ENCODE data around the gene FBLIM1.
A peak's percentile ranks its signal among the peaks of the same experiment; 100 is the strongest.

The FBLIM1 gene

DNA sequence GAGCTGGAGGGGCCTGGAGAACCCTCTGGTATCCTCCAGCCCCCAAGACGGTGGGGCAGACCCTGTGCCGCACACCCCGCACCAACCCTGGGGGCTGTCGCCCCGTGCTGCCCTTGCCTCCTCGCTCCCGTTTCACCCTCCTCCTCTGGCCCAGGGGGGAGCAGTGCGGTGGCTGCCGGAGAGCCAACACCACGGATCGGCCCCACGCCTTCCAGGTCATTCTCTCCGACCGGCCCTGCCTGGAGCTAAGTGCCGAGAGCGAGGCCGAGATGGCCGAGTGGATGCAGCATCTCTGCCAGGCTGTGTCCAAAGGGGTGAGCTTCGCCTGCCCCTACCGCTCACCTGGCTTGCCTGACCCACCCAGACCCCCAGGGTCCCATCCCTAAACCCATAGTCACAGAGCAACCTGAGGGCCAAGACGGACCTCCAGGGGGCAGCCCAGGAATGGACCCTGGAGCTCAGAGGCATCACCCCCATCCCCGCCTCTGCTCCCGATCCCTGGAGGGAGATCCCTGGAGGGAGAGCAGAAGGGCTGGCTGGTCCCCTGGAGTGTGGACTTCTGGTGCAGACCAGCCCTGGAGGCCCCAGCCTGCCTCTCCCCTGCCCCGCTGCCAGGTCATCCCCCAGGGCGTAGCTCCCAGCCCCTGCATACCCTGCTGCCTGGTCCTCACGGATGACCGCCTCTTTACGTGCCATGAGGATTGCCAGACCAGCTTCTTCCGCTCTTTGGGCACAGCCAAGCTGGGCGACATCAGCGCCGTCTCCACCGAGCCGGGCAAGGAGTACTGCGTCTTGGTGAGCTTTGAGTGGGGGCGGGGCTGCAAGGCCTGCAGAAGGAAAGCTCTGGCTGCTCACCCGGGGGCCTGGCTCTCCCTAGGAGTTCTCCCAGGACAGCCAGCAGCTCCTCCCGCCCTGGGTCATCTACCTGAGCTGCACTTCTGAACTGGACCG is 26.6 kb upstream of the FBLIM1 start:
- DNase-seq: no peak

DNA sequence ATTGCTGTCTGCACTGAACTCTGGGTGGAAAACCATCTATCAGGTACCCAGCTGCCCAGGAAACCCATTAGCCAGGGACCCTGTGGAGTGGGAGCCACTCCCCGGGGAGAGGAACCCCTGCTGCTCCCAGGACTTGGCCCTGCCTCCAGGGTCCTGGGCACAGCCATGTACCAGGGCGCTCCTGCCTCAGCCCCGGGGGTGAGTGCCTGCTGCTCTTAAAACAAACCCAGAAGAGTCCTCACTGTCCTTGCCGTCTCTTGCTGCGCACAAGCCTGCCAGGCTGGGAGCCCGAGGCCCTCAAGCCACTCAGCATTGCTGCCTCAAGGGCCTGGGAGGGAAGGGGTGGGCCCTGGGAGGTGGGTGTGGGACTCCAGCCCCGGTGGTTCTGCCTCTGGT is 25.9 kb upstream of the FBLIM1 start:
- DNase-seq: no peak

DNA sequence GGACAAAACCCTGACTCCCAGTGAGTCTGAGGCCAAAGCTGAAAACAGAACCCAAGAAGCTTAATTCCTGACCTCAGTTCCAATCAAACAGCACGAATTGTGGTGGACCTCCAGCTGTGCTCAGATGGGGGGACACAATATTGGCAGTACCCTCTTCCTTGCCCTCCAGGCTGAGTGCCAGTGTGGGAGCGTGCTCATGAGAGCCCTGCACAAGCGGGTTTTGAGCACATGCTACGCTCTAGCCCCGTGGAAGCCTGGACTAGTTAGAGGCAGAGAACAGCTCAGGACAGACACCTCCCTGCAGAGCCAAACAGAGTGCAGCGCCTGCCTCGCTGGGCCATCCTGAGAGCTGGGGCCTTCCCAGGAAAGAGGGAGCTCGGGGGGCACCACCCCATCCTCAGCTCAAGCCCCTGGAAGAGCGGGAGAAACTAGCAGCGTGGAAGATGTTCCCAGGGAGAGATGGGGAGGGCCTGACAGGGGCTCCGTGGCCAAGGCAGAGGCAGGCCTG is 25.3 kb upstream of the FBLIM1 start:
- no peak for DNase-seq

DNA sequence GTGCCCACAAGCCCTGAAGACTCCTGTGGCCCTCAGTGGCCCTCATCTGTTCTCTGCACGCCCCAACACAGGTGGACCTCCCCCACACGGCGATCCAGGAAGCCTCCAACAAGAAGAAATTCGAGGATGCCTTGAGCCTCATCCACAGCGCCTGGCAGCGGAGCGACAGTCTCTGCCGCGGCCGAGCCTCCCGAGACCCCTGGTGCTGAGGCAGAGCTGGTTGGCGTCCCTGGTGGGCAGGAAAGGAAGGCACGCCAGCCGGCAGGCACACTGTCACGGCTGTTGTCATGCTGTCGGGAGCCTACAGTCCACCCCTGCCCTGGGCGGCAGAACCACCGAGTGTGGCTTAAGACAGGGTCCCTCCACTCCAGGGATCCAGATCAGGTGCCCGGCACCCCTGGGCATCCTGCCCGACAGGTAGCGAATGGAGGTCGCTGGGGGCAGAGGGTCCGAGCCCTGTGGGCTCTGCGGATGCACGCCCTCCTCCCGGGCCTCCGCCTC is 24.8 kb upstream of the FBLIM1 start:
- no peak for DNase-seq

DNA sequence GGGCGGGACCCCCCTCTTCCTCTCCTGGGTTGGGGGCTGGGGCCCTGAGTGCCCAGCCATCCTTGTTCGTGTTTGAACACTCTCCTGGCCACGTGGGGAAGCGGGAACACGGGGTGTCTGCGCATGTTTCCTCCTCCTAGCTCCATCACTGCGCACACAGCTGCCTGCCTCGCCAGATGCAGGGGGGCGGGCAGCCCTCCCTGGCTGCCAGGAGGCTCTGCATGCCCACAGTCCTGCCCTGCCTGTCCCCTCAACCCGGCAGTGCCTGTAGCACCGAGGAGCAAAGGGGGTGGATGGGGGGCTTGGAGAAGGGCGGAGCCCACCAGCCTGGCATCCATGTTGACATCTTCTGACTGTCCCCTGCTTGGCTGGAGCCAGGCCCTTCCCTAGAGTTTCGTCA is 24.3 kb upstream of the FBLIM1 start:
- no peak for DNase-seq

DNA sequence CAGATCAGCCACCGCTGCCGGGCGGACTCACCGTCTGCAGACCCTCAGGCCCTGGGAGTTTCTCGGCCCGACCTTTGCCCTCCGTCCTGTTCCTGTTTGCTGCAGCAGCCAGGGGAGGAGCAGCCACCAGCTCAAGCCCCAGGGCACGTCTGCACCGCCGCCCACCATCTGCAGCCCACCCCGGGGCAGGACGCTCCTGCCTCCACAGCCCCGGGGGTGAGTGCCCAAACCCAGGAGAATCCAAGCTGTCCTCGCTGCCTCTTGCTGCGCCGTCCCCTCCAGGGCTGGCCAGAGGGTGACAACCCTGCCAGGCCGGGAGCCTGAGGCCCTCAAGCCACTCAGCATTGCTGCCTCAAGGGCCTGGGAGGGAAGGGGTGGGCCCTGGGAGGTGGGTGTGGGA is 23.7 kb upstream of the FBLIM1 start:
- no peak for DNase-seq

DNA sequence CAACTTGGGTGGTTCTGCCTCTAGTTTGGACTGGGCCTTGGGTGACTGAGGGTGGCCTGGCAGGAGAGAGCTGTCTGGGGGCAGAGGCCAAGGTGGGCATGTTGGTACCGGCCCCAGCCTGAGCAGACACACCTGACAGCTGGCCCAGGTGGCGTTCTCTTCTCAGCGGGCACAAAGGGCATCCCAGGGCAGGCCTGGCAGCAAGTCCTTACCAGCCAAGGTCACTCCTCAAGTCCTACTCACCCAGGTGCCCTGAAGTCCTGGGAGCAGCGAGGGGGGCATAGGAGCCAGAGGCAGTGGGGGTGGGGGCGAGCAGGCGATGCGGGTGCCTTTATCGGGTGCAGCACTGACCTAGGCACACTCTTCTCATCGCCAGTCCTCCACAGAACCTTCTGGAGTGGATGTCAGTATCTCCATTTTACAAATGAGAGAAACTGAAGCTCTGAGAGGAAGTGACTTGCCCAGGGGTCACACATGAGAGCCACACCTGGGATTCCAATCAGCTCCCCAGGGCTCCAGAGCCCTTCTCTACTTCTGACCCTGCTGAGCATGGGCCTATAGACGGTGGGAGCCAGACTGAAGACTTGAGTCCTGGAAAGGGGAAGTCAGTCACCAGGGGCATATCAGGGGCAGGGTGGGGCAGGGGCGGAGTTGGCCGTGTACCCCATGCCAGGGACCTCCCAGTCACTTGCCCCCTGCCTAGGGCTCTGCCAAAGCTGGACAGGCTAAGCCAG is 23.1 kb upstream of the FBLIM1 start:
- no peak for DNase-seq

DNA sequence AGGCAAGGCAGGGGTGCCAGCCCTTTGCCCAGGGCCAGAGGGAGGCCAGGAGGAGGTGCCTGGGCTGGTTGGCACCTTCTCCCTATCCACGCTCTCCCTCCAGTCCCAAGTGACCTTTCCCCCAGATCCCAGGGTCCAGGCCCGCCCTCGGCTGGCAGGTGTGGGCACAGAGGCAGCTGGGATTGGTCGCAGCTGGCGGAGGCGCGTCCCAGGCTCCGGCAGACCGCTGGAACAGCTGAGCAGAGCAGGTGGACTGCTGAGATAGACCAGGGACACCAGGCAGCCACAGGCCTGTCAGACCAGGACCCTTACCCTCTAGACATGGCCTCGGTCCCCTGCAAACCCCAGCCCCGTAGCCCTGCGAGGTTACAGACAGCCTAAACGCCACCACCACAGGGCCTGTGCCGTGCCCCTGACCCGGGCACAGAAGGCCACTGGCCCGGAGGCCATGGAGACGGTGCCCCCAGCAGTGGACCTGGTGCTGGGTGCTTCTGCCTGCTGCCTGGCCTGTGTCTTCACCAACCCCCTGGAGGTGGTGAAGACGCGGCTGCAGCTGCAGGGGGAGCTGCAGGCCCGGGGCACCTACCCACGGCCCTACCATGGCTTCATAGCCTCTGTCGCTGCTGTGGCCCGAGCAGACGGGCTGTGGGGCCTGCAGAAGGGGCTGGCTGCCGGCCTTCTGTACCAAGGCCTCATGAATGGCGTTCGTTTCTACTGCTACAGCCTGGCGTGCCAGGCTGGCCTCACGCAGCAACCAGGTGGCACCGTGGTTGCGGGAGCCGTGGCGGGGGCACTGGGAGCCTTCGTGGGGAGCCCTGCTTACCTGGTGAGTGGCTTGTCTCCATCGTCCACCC is 22.3 kb upstream of the FBLIM1 start, which contains the start of gene SLC25A34:
TSS of gene SLC25A34 (plus strand) at position 221 of the 854 bp plus-strand sequence. CDS start at position 449, 228 bp downstream.
- peak; percentile 72 for DNase-seq

DNA sequence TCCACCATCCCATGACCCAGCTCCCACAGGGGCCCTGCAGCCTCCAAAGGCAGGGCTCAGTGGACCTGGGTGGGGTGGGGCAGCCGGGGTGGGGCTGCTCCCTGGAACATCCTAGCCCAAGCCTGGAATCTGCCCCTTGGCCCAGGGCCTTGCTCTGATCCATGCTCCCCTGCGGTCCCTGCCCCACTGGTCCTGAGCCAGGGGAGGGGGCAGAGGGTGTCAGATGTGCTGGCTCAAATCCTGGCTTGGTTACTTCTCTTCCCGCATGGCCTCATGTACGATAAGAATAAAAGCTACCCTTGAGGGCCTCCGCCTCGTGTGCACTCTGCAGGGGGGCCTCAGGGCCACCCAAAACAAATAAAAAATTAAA is 21.7 kb upstream of the FBLIM1 start:
- no peak for DNase-seq

DNA sequence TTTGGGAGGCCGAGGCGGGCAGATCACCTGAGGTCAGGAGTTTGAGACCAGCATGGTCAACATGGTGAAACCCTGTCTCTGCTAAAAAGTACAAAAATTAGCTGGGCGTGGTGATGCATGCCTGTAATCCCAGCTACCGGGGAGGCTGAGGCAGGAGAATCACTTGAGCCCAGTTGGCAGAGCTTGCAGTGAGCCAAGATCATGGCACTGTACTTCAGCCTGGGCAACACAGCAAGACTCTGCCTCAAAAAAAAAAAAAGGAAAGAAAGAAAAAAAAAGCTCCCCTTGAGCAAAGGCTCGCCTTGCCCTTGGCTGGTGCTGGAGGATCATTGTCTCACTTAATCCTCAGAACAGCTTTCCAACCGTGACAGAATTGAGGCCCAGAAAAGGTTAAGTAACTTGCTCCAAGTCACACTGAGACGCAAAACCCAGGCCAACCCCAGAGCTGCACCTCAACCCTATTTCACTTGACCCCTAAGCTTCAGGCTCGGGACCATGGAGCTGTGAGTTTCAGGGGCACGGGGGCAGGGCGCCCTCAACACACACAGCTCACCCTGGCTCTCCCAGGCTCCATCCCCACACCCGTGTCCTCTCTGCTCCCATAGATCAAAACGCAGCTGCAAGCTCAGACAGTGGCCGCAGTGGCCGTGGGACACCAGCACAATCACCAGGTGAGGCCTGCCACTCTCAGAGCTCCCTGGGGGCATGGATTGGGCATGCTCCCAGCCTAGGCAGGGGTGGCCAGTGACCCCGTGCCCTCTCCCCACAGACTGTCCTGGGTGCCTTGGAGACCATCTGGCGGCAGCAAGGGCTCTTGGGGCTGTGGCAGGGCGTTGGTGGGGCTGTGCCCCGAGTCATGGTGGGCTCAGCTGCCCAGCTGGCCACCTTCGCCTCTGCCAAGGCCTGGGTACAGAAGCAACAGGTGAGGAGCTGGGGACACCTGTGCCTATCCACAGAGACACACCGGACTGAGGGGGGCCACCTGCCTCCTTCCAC is 21.0 kb upstream of the FBLIM1 start:
- no peak for DNase-seq

DNA sequence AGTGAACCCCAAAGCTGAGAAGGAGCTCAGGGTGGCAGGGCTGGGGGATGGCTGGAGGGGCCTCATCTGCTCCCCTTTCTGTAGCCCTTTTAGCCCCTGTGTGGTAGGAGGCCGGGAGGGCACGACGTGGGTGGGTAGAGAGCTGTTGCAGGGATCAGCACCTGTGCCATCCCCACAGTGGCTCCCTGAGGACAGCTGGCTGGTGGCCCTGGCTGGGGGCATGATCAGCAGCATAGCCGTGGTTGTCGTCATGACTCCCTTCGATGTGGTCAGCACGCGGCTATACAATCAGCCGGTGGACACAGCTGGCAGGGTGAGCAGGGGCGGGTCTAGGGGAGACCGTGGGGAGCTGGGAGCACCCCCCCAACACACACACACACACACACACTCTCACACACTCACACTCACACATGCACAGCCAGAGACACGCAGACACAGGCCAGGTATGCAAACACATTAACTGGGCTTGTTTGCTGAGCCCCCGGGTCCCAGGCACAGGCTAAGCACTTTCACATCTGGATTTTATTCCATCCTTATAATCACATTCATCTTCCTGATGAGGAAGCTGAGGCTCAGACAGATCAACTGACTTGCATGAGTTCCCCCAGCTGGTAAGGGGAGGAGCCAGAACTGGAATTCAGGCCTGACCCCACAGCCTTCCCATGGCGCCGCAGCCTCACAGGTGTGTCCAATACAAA is 20.0 kb upstream of the FBLIM1 start:
- no peak for DNase-seq

DNA sequence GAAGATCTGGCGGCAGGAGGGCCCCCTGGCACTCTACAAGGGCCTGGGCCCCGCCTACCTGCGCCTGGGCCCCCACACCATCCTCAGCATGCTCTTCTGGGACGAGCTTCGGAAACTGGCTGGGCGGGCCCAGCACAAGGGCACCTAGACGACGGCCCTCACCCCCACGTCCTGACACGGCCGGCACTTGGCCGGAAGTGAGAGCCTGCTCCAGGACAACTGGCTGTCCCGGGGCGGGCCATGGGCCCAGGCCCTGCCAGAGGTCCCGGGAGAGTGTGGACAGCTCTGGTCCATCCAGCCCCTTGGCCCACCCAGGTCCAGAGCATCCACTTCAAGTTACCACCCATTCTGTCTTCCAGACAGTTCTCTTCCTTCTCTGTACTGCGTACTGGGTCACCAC is 19.3 kb upstream of the FBLIM1 start:
- no peak for DNase-seq

DNA sequence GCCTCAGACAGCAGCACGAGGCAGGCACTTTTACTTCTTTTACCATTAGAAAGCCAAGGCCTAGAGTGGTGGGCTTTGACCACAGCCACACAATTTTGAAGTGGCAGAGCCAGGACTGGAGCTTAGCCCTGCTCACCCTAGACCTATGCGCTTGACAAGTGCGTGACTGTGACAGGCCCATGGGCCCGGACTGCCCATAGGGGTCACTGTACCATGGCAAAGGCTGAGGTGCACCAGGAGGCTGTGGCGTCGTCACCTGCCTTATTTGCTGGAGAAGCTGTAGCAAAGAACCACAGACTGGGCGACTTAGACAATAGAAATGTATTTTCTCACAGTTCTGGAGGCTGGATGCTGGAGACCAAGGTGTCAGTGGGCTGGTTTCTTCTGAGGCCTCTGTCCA is 18.9 kb upstream of the FBLIM1 start:
- DNase-seq: no peak

DNA sequence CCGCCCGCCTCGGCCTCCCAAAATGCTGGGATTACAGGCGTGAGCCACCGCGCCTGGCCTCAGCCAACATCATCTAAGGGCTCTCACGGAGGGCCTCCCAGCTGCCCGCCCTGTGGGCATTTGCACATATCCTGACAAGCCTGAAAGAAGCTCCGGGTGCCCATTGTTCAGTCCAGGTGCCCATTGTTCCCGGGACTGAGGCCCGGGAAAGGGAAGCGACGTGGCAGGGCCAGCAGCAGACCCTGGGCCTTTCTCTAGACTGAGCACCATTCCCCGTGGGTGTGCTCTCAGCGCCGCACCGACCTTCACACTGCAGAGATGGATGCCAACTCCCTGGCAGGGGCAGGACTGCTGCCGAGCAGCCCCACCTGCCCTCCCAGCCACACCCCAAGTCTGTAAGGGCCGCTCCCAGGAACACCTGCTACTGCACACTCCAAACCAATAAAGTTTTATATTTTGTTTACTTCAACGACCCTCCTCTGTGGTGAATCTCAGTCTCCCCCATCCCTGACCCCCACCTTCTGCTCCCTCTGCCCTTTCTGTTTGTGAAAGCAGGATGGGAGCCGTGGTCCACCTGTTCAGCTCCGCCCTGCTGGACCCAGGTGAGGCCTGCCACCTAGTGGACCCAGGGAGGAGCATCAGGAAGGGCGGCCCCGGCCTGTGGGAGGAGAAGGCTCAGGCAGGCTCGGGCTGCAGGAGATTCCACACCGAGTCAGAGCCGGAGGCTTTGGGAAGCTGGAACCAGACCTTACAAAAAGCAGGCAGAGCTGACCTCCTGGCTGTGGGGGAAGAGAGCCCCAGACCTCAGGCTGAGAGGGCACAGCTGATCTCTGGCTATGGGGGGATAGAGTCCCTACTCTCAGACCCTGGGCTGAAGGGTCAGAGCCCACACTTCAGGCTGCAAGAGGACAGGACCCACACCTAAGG is 17.4 kb upstream of the FBLIM1 start:
- DNase-seq: peak; percentile 54

DNA sequence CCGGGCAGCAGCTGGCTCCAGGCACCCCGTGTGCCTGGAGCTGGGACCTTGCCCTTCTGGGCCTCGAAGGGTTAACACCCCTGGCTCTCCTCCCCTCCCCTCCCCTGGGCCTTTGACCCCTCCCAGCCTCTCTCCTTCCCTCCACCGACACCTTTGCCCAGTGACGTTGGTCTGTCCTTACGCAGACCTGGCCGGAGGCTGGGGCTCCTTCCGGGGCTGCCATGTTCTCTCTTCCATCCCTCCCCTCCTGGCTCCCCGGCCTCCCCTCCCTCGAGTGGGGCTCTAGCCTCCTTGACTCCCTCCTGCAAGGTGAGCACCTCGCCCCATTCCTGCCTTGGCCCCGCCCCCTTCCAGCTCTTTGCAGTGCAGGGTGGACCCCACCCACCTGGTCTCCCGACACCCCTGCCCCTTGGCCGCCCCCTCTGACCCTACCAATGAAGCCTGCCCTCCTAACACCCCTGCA is 16.2 kb upstream of the FBLIM1 start, which contains the start of gene TMEM82:
TSS of gene TMEM82 (plus strand) at position 161 of the 463 bp plus-strand sequence. CDS start at position 222, 61 bp downstream.
- DNase-seq: no peak

DNA sequence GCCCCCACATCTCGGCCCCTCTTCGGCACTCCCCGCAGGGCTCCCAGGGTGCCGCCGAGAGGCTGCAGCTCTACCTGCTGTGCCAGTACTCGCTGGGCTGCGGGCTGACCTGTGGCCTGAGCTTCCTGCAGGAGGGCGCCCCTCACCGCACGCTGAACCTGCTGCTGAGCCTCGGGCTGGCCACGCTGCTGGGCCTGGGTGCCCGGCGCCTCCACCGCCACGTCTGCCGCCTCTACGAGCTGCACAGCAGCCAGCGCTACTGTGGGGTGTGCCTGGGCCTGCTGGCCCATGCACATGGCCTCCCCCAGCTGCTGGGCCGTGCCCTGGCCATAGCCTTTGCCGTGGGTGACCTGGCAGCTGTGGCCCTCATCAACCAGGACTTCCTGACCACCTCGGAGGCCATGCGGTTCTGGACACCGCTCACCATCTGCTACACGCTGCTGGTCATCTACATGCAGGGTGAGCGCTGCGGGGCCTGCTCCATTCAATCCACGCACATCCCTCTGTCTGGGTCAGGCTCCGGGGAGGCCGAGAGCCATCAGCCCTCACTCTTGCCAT is 14.4 kb upstream of the FBLIM1 start:
- no peak for DNase-seq

DNA sequence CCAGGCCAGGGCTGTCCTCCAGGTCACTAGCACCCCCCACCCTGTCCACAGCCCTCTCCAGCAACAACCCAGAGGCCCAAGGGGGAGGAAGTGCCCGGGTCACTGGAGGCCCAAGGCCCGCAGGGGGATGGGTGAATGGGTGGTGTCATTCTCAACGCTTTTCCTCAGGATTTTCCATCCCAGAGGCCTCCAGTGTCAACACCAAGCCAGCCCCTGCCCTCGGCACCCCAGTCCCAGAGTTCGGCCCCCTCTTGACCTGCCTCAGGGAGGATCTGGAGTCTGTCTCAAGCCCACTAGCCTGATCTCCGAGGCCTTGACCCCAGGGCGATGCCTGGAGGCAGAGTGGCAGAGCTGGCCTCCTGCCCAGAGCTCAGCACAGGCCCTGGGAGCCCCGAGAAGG is 11.2 kb upstream of the FBLIM1 start:
- no peak for DNase-seq

DNA sequence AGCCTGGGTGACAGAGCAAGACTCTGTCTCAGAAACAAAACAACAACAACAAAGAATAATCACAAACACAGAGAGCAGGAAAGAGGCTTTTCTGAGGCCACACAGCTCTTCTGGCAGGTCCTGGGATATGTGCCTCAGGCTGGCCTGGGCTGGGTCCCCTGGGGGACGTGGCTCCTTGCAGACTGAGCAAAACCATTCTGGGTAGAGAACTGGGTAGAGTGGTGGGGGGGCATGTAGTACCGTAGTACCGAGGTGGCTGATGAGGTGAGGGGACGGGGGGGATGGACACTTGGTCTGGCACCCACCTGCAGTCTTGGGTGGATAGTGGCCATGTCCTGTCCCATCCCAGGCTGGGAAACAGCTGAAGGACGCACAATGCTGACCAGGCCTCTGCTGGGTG is 10.3 kb upstream of the FBLIM1 start:
- DNase-seq: no peak
